ENCODE measurements around the gene SPSB2.

GRCh38 chr12:6860116-6860515 is 13.0 kb downstream of the SPSB2 start:
- no peak for TF ChIP-seq CTCF (IDR thresholded peaks at IDR 0.05)
- no peak for TF ChIP-seq POLR2A (IDR thresholded peaks at IDR 0.05)
